Naive B cell (primary cell): ENCODE measurements around the gene MCRIP2. TPM values are rescaled to one million over a fixed set of nuclear protein-coding genes. Genes with fewer than 3 reads are reported as not detected.

Source experiments
- ATAC-seq, 2 donors: fragments of 150-1000 bp; cut with Tn5 transposase; 2 replicates each; pipeline ENCODE4 v1.10.0; 2021; ENCODE audit warnings: low read depth in 2 of 2, mild to moderate bottlenecking in 2 of 2, moderate library complexity in 2 of 2
- DNase-seq: peaks from one replicate; pipeline ENCODE4 v3.0.0; 2022
- H3K27ac Mint-ChIP-seq, 6 donors: one replicate each; pipeline ENCODE4 v1.8.0; 2020 to 2022; ENCODE audit warnings: mild to moderate bottlenecking in 6 of 6, mixed read lengths in 6 of 6, moderate library complexity in 5 of 6, inconsistent platforms in 2 of 6
- H3K27me3 Mint-ChIP-seq, 3 donors: one replicate each; pipeline ENCODE4 v1.8.0; 2021 to 2022; ENCODE audit warnings: mixed read lengths in 3 of 3, mild to moderate bottlenecking in 1 of 3
- H3K36me3 Mint-ChIP-seq, 2 donors: one replicate each; pipeline ENCODE4 v1.8.0; 2020 to 2022; ENCODE audit warnings: mixed read lengths in 2 of 2, inconsistent platforms in 1 of 2, mild to moderate bottlenecking in 1 of 2
- H3K4me1 Mint-ChIP-seq, 3 donors: one replicate each; pipeline ENCODE4 v1.8.0; 2020 to 2022; ENCODE audit warnings: mixed read lengths in 3 of 3, inconsistent platforms in 1 of 3, mild to moderate bottlenecking in 1 of 3, moderate library complexity in 1 of 3
- H3K4me3 Mint-ChIP-seq, 8 donors: one replicate each; pipeline ENCODE4 v1.8.0; 2020 to 2022; ENCODE audit warnings: mild to moderate bottlenecking in 8 of 8, mixed read lengths in 8 of 8, moderate library complexity in 8 of 8, inconsistent platforms in 2 of 8
- H3K9me3 Mint-ChIP-seq, 7 donors: one replicate each; pipeline ENCODE4 v1.8.0; 2020 to 2022; ENCODE audit warnings: mixed read lengths in 7 of 7, mild to moderate bottlenecking in 5 of 7, inconsistent platforms in 2 of 7, moderate library complexity in 1 of 7
- polyA plus RNA-seq, 6 donors: library from polyadenylated mRNA; unstranded; fragments of 300-500 nt; fragmentation: Illumina TruSeq; gene quantifications; one replicate each; pipeline ENCODE4 v1.2.3, GENCODE V29; 2021; ENCODE audit warnings: low read depth in 6 of 6

MCRIP2 gene
- polyA plus RNA-seq, 6 donors from 2014 or later, result 20.8 to 46.6 (median 22.7) TPM

DNA sequence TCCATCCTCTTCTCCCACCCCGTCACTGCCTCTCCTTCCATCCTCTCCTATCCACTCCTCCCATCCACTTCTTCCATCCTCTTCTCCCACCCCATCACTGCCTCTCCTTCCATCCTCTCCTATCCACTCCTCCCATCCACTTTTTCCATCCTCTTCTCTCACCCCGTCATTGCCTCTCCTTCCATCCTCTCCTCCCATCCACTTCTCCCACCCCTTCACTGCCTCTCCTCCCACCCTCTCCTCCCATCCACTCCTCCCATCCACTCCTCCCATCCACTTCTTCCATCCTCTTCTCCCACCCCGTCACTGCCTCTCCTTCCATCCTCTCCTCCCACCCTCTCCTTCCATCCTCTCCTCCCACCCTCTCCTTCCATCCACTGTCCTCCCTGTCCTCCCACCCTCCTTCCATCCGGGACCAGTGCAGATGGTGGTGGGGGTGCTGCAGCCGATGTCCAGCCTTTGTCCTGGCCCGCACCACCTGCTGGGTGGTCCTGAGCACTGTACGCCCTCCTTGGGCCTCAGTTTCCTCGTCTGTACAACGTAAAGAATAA is 9.7 kb upstream of the MCRIP2 start:
- H3K4me3 Mint-ChIP-seq, result no peak overlapping the region
- no peaks in the 10 kb centered on the region for H3K27me3 Mint-ChIP-seq
- DNase-seq (no peak), ATAC-seq (no peak)
- peaks cover 0 to 13% (median 7%) of the 10 kb centered on the region in 3 donors for H3K4me1 Mint-ChIP-seq
- H3K36me3 Mint-ChIP-seq, result no peaks in the 10 kb centered on the region
- no peaks in the 10 kb centered on the region for H3K9me3 Mint-ChIP-seq
- no peak overlapping the region for H3K27ac Mint-ChIP-seq

- no peak for ATAC-seq
- Mint-ChIP-seq H3K36me3 (no peaks in the 10 kb centered on the region), H3K27ac (no peak overlapping the region), H3K27me3 (no peaks in the 10 kb centered on the region), H3K4me1 (peaks cover 0 to 17% (median 7%) of the 10 kb centered on the region in 3 donors), H3K9me3 (no peaks in the 10 kb centered on the region), H3K4me3 (no peak overlapping the region)
- DNase-seq, result no peak
Measured at GRCh38 chr16:632486-633335, 8.9 kb upstream of the MCRIP2 start.

DNA sequence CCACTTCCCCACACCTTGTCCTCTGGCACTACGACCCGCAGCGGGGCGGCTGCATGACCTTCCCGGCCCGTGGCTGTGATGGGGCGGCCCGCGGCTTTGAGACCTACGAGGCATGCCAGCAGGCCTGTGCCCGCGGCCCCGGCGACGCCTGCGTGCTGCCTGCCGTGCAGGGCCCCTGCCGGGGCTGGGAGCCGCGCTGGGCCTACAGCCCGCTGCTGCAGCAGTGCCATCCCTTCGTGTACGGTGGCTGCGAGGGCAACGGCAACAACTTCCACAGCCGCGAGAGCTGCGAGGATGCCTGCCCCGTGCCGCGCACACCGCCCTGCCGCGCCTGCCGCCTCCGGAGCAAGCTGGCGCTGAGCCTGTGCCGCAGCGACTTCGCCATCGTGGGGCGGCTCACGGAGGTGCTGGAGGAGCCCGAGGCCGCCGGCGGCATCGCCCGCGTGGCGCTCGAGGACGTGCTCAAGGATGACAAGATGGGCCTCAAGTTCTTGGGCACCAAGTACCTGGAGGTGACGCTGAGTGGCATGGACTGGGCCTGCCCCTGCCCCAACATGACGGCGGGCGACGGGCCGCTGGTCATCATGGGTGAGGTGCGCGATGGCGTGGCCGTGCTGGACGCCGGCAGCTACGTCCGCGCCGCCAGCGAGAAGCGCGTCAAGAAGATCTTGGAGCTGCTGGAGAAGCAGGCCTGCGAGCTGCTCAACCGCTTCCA is 8.1 kb upstream of the MCRIP2 start:
- H3K9me3 Mint-ChIP-seq, result no peaks in the 10 kb centered on the region
- no peaks in the 10 kb centered on the region for H3K36me3 Mint-ChIP-seq
- peaks cover 0 to 23% (median 7%) of the 10 kb centered on the region in 3 donors for H3K4me1 Mint-ChIP-seq
- no peaks in the 10 kb centered on the region for H3K27me3 Mint-ChIP-seq
- peak overlapping the region in 1 of 8 donors; percentile 70 for H3K4me3 Mint-ChIP-seq
- no peak for DNase-seq
- no peak overlapping the region for H3K27ac Mint-ChIP-seq
- no peak for ATAC-seq

GRCh38 chr16:634051-634670 is 7.5 kb upstream of the MCRIP2 start:
- H3K9me3 Mint-ChIP-seq, result no peaks in the 10 kb centered on the region
- no peaks in the 10 kb centered on the region for H3K36me3 Mint-ChIP-seq
- ATAC-seq, result no peak
- H3K27me3 Mint-ChIP-seq, result no peaks in the 10 kb centered on the region
- H3K27ac Mint-ChIP-seq, result peak overlapping the region in 1 of 6 donors; percentile 93
- DNase-seq, result no peak
- peak overlapping the region in 7 of 8 donors; percentile 34 to 92 (median 70) for H3K4me3 Mint-ChIP-seq
- peaks cover 0 to 28% (median 10%) of the 10 kb centered on the region in 3 donors for H3K4me1 Mint-ChIP-seq

- no peak overlapping the region for H3K27ac Mint-ChIP-seq
- DNase-seq (no peak), ATAC-seq (no peak)
- no peaks in the 10 kb centered on the region for H3K36me3 Mint-ChIP-seq
- H3K4me3 Mint-ChIP-seq, result peak overlapping the region; percentile 24 to 92 (median 70)
- H3K9me3 Mint-ChIP-seq, result no peaks in the 10 kb centered on the region
- no peaks in the 10 kb centered on the region for H3K27me3 Mint-ChIP-seq
- peaks cover 0 to 34% (median 16%) of the 10 kb centered on the region in 3 donors for H3K4me1 Mint-ChIP-seq
Measured at GRCh38 chr16:634996-635395, 6.6 kb upstream of the MCRIP2 start.

- Mint-ChIP-seq H3K4me1 (peaks cover 0 to 38% (median 21%) of the 10 kb centered on the region in 3 donors), H3K9me3 (no peaks in the 10 kb centered on the region), H3K27ac (peak overlapping the region in 1 of 6 donors; percentile 99), H3K27me3 (no peaks in the 10 kb centered on the region), H3K36me3 (no peaks in the 10 kb centered on the region), H3K4me3 (peak overlapping the region; percentile 32 to 99 (median 94))
- DNase-seq (no peak), ATAC-seq (no peak)
Measured at GRCh38 chr16:635573-636205, 5.9 kb upstream of the MCRIP2 start.

GRCh38 chr16:636206-637080 is 5.2 kb upstream of the MCRIP2 start, which contains the start of gene METTL26:
Gene METTL26 (minus strand): TSS chr16:636305. CDS start chr16:636290, 15 bp downstream.
- Mint-ChIP-seq H3K27ac (peak within 1 kb of the TSS; percentile 98 to 100 (median 99)), H3K36me3 (no peaks in the 10 kb centered on the region), H3K27me3 (no peaks in the 10 kb centered on the region), H3K4me3 (peak within 1 kb of the TSS; percentile 92 to 99 (median 96)), H3K9me3 (no peaks in the 10 kb centered on the region), H3K4me1 (peaks cover 0 to 38% (median 22%) of the 10 kb centered on the region in 3 donors)
- DNase-seq (peak; percentile 90), ATAC-seq (peak; percentile 83 to 86)

DNA sequence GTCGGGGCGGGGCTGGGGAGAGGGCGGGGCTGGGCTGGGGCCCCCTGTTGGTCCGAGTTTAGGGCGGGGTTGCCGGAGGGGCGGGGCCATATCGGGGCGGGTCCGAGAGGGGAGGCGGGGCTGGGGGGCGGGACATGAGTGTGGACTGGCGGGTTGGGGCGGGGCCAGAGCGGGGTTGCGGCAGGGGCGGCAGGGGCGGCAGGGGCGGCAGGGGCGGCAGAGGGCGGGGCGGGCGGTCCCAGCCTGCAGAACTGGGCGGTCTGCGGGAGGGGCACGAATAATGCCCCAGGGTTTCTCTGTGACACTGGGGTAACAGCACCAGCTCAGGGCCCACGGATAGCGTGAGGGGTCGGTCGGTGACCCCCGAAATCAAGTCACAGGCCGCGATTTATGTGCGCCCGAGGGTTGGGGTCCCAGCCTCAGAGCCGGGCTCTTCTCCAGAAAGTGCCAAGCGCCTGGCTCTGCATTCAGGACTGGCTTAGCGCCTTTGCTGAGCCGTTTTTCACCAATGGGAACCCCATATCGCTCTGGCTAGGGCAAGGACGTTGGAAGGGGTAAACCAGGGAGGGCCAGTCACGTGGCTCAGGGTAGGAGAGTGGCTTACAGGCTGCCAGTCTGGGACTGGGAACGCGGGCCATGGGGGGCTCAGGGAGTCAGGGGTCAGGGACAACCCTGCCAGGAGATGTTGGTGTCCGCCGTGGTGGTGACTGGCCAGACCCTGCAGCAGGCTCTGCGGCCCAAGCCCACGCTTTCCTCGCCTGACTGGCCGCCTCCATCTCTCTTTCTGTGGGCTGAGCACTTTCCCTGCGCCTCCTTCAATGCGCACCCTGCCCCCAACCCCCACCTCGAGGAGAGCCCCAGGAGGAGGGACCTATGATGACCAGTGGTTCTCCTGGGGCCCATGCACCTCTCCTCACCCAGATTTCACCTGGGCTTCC is 4.3 kb upstream of the MCRIP2 start:
- no peak for DNase-seq
- Mint-ChIP-seq H3K4me1 (peaks cover 0 to 38% (median 22%) of the 10 kb centered on the region in 3 donors), H3K36me3 (no peaks in the 10 kb centered on the region), H3K27ac (peak overlapping the region; percentile 98 to 100 (median 99)), H3K9me3 (no peaks in the 10 kb centered on the region), H3K27me3 (no peaks in the 10 kb centered on the region), H3K4me3 (peak overlapping the region; percentile 92 to 99 (median 96))
- peak; percentile 60 to 62 for ATAC-seq

- Mint-ChIP-seq H3K4me1 (peaks cover 0 to 38% (median 24%) of the 10 kb centered on the region in 3 donors), H3K27me3 (no peaks in the 10 kb centered on the region), H3K4me3 (peak overlapping the region in 6 of 8 donors; percentile 43 to 95 (median 74)), H3K9me3 (no peaks in the 10 kb centered on the region), H3K27ac (peak overlapping the region in 2 of 6 donors; percentile 60 to 99), H3K36me3 (no peaks in the 10 kb centered on the region)
- DNase-seq (no peak), ATAC-seq (no peak)
Measured at GRCh38 chr16:638034-638543, 3.5 kb upstream of the MCRIP2 start.

GRCh38 chr16:638836-639235 is 2.8 kb upstream of the MCRIP2 start:
- H3K4me3 Mint-ChIP-seq, result peak overlapping the region in 4 of 8 donors; percentile 4 to 80 (median 46)
- H3K27me3 Mint-ChIP-seq, result no peaks in the 10 kb centered on the region
- ATAC-seq, result no peak
- no peaks in the 10 kb centered on the region for H3K9me3 Mint-ChIP-seq
- peaks cover 3 to 38% (median 28%) of the 10 kb centered on the region in 3 donors for H3K4me1 Mint-ChIP-seq
- no peaks in the 10 kb centered on the region for H3K36me3 Mint-ChIP-seq
- DNase-seq, result no peak
- no peak overlapping the region for H3K27ac Mint-ChIP-seq

- H3K27ac Mint-ChIP-seq, result peak overlapping the region in 2 of 6 donors; percentile 9 to 24
- no peaks in the 10 kb centered on the region for H3K27me3 Mint-ChIP-seq
- peaks cover 13 to 32% (median 30%) of the 10 kb centered on the region in 3 donors for H3K4me1 Mint-ChIP-seq
- ATAC-seq, result no peak
- H3K4me3 Mint-ChIP-seq, result peak overlapping the region in 7 of 8 donors; percentile 45 to 87 (median 56)
- DNase-seq, result no peak
- H3K9me3 Mint-ChIP-seq, result no peaks in the 10 kb centered on the region
- H3K36me3 Mint-ChIP-seq, result no peaks in the 10 kb centered on the region
Measured at GRCh38 chr16:640614-641013, 1.0 kb upstream of the MCRIP2 start.
